HG02884 (cell line): Measurements from ENCODE around the gene TNNT2.

Experiments used
- ATAC-seq: cut with Tn5 transposase; IDR thresholded peaks from one replicate; pipeline ENCODE4 v1.9.1; 2021; ENCODE audit warnings: mild to moderate bottlenecking, moderate library complexity; ENCODE audit not compliant: unreplicated experiment

Gene TNNT2

DNA sequence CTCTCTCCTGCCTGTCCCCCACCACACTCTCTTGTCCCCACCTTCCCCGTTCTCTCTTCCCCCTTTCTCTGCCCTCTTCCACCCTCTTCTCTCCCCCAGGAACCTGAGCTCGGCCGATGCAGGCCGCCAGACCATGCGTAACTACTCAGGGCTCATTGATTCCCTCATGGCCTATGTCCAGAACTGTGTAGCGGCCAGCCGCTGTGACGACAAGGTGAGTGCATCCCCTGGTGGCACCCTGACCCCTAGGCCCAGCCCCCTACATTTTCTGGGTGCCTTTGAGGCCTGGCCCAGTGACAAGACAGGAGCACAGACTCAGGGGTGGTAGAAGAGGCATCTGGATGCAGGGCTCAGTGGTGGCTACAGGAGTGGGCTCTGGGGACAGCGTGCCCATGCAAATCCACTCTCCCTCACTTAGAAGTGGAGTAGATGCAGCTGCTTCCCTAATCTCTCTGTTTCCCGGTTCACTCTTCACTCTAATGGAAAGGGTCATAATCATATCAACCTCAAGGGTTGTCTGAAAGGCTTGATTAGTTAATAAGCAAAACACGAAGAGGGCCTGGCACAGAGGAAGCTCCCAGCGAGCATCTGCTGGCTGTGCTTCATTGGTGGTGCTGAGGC lies 57.2 kb downstream of the TNNT2 start:
- ATAC-seq: no peak

- no peak for ATAC-seq
Measured at GRCh38 chr1:201319631-201320030, 57.8 kb downstream of the TNNT2 start.

DNA sequence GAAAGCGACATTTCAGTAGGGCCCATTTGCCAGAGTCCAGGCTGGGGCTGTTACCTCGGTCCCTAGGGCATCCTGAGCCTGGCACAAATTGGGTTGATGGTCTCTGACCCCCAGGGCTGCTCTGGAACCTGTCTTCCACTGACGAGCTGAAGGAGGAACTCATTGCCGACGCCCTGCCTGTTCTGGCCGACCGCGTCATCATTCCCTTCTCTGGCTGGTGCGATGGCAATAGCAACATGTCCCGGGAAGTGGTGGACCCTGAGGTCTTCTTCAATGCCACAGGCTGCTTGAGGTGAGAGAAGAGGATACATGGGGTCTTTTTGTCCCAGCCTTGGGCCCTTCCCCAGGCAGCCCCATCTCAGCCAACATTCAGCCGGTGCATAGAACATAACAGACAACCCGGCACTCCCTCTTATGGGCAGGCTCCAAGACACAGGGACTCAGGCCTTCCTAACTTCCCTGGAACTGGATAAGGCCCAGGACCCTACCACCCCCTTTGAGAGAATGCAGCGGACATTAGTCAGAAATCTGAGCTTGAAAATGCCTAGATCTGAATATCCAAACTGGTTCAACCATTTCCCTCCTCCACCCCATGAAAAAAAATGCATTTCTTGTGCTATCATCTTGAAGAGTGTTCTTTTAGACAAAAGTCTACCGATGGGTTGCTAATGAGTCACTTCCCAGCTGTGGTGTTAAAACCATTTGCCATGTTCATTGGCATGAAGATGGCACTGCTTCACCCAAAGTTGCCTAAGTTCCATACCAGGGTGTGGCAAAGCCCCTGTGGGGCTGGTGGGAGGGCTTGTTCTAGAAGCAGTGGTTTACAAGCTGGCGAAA lies 58.8 kb downstream of the TNNT2 start:
- no peak for ATAC-seq

DNA sequence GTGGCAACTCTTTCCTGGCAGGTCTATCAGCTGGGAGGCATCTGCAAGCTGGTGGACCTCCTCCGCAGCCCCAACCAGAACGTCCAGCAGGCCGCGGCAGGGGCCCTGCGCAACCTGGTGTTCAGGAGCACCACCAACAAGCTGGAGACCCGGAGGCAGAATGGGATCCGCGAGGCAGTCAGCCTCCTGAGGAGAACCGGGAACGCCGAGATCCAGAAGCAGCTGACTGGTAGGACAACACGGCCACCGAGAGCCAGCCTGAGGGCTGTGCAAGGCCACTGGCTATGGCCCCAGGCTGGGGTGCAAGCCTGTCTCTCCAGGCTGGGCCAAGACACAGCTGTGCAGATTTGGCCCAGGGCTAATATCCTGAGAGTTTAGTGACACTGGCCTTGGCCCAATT lies 59.9 kb downstream of the TNNT2 start:
- no peak for ATAC-seq

GRCh38 chr1:201316556-201316955 lies 60.9 kb downstream of the TNNT2 start:
- no peak for ATAC-seq

GRCh38 chr1:201313086-201313485 lies 64.4 kb downstream of the TNNT2 start:
- ATAC-seq: no peak

- no peak for ATAC-seq
Measured at GRCh38 chr1:201312298-201312697, 65.2 kb downstream of the TNNT2 start.

DNA sequence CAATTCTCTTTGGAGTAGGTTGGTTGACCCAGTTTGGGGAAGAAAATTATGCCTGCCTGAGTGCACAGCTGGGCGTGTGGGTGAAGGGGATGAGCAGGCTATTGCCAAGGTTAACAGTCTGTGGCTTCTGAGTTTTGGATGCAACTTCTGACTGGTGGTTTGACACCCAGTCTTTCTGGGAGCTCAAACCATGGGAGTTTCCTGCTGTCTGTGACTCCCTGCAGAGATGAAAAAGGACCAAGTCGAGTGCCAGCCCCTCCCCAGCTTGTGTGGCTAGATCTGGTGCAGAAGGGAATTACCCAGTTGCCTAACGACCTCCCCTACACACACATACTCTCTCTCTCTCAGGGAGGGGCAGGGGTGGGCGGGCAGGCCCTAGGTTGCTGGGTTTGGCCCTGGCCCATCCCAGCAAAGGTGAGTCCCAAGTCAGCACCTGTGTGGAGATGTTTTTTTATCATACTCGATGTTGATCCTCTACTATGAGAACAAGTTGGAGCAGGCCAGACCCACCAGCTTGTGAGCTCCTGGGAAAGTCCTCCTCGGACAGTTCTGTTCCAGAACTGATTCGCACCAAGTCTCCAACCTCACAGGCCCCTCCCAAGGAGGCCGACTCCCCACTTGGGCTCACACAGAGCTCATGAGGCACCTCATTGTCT lies 66.0 kb downstream of the TNNT2 start:
- no peak for ATAC-seq

GRCh38 chr1:201310986-201311355 lies 66.5 kb downstream of the TNNT2 start:
- no peak for ATAC-seq

- ATAC-seq: no peak
Measured at GRCh38 chr1:201310251-201310985, 67.1 kb downstream of the TNNT2 start.

DNA sequence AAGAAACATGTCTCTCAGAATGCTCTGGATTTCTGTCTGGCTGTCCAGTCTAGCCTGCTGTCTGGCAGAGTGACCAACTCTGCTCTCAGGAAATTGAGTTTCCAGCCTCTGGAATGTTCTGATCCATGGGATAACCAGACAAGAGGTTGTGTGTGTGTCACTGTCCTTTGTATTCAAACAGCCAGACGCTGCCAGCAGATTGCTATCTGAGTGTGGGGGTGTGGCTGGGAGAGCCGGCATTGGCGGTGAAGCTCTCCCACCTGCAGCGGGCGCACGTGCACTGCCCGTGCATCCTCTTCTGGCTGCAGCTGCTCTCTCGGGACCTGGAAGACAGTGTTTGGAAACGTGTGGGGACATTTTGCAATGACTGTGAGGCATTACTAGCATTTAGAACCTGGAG lies 68.1 kb downstream of the TNNT2 start:
- no peak for ATAC-seq
